Spleen (tissue), 7 donors: ENCODE results near the gene LMBR1.

ENCODE experiments used
- POLR2AphosphoS5 ChIP-seq, 3 donors: sonication (generic); formaldehyde crosslinking; IDR thresholded peaks; one replicate each; pipeline ENCODE4 v1.5.1; 2017; ENCODE audit warnings: antibody characterized with exemption in 3 of 3
- TF ChIP-seq, protein P1 (sequence below), 11 experiments: fragments of 200-600 bp in 7 of 11; fragments of 450-650 bp in 4 of 11; sonication (generic) in 4 of 11; IDR thresholded peaks in 8 of 11; conservative IDR thresholded peaks in 3 of 11; 1 replicate in 7 of 11; 2 replicates in 4 of 11; pipeline versions ENCODE4 v1.4.0 to v1.8.0; 2016 to 2021; ENCODE audit warnings: antibody characterized with exemption in 11 of 11, inconsistent platforms in 4 of 11, mild to moderate bottlenecking in 1 of 11
- donor health status: DM: no; HTN: no; CAD: no; lungs with moderate emphysema.
- donor health status: DM: no; HTN: no; CAD: no.
- donor health status: DM: no; HTN: no; CAD: no.

DNA sequence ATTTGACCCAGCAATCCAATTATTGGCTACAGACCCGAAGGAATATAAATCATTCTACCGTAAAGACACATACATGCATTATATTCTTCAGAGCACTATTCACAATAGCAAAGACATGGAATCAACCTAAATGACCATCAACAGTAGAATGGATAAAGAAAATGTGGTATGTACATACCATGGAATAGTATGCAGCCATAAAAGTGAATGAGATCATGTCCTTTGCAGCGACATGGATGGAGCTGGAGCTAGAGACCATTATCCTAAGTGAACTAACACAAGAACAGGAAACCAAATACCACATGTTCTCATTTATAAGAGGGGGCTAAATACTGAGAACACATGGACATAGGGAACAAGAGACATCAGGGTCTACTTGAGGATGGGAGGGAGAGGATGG, 44.0 kb downstream of the LMBR1 start:
- TF ChIP-seq, protein P1, sequence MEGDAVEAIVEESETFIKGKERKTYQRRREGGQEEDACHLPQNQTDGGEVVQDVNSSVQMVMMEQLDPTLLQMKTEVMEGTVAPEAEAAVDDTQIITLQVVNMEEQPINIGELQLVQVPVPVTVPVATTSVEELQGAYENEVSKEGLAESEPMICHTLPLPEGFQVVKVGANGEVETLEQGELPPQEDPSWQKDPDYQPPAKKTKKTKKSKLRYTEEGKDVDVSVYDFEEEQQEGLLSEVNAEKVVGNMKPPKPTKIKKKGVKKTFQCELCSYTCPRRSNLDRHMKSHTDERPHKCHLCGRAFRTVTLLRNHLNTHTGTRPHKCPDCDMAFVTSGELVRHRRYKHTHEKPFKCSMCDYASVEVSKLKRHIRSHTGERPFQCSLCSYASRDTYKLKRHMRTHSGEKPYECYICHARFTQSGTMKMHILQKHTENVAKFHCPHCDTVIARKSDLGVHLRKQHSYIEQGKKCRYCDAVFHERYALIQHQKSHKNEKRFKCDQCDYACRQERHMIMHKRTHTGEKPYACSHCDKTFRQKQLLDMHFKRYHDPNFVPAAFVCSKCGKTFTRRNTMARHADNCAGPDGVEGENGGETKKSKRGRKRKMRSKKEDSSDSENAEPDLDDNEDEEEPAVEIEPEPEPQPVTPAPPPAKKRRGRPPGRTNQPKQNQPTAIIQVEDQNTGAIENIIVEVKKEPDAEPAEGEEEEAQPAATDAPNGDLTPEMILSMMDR (IDR thresholded peaks at IDR 0.05 in 8 of 11, conservative IDR thresholded peaks at IDR 0.05 in 3 of 11), result no peak
- no peak for TF ChIP-seq POLR2AphosphoS5 (IDR thresholded peaks at IDR 0.05)
